NCI-H526 (cell line): ENCODE results near the gene CPVL.

ENCODE experiments used
- DNase-seq, 2 experiments: peaks; one replicate each; lab custom pipeline; 2025; lab: John Stamatoyannopoulos, UW

The CPVL gene

DNA sequence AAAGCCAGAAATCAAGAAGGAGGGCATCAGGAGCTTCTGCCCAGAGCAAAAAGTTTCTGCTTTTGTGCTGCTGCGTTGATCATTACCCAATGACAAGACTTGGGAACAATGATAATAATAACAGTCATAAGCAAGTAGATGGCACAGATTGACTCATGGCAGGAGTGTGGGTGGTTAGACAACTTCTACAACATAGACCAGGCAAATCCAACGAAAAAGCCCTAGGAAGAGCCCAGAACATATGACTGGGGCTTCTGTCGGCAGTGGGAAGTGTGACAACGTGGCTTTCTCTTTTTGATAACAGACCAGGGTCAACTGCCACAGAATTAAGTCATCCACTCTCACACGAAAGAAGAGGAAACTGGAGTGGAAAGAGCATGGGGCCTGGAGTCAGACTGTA lies 102.8 kb downstream of the CPVL start:
- DNase-seq = no peak

DNA sequence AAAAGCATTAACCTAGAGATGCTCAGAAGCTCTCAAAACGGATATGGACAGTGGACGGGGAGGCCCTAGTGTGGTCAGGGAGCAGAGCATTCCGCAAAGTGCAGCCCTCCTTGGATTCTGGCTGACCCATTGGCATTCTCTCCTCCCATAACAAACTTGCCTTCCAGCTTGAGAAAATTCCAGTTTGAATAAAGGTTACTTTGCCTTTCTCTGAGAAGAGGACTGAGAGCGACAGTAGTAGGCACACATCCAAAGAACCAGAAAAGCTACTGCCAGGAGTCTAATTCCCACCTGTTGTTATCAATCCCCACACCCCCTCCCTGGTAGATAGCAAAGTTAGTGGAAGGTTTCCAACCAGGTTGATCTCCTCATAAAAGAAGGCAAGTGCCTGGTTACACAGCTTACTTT lies 103.5 kb downstream of the CPVL start:
- DNase-seq = no peak

GRCh38 chr7:29041991-29042390 lies 104.3 kb downstream of the CPVL start:
- no peak for DNase-seq

- no peak for DNase-seq
Measured at GRCh38 chr7:29040579-29040925, 105.8 kb downstream of the CPVL start.

DNA sequence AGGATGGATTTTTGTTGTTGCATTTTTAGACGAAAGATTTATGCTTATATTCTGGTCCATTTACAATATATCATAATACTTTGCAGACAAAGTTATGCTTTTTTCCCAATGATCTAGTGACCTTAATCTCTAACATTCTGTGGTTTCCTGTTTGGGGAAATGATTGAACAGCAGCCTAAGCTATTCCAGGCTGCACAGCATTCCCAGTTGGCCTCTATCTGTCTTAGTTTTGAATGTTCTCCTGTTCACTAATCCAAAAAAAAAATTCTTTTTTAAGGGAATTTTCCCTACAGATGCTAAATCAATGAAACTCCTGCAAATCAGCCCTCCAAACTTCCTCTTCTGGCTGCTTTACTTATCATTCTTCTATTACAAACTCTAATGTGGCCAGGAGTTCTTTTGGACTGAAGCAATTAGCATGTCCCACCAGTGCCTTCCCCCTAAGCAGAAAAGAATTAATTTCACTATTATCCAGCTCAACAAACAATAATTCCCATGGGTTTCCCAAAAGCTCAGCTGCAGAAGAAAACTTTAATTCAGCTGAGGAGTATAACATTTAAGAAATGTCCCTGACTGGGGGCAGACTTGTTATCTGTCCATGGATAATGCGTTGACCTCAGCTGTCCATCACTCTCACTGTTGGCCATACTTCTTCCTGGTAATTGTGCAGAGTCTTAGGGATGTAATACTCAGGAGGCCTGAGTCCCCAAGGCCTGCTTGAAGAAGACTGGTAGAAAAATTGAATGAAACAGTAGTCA lies 106.3 kb downstream of the CPVL start:
- no peak for DNase-seq

DNA sequence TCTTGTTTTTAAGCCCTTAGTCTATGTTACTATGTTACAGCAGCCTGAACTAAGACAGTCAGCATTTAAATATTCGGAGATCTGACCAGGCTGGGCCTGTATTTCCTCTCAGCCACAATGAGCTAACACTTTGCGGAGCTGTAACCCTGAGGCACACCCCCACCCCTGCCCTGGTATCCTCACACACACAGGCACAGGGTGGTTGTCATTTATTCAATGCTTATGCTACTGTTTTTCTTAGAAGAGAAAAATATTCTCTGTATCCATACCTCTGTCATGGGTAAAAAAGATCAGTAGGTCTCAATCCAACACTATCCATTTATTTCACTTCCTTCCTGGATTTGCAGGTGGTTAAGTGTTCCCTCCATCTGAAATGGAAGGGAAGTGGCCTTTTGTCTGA lies 107.9 kb downstream of the CPVL start:
- DNase-seq = no peak

GRCh38 chr7:29035044-29035740 lies 111.1 kb downstream of the CPVL start:
- no peak for DNase-seq

DNA sequence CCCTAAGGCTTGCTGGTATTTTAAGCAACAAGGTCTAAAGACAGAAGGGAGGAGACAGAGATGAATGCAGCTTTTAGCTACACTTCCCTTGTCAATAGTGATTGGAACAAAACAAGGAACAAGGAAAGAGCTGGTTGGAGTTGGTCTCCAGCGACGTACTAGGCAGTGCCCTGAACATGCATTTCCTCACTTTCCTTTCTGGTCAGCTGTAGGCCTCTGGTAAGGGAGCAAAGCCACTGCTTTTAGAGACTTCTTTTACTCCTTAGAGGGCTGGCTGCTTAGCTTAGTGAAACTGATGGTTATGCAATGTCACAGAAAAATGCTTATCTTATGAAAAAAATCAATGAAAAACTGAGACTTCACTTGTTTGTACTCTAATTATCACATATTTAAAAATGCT lies 112.8 kb downstream of the CPVL start:
- DNase-seq = no peak

GRCh38 chr7:29032146-29032545 lies 114.2 kb downstream of the CPVL start:
- DNase-seq = peak; percentile 35 to 52

GRCh38 chr7:29030781-29031275 lies 115.5 kb downstream of the CPVL start:
- DNase-seq = no peak

DNA sequence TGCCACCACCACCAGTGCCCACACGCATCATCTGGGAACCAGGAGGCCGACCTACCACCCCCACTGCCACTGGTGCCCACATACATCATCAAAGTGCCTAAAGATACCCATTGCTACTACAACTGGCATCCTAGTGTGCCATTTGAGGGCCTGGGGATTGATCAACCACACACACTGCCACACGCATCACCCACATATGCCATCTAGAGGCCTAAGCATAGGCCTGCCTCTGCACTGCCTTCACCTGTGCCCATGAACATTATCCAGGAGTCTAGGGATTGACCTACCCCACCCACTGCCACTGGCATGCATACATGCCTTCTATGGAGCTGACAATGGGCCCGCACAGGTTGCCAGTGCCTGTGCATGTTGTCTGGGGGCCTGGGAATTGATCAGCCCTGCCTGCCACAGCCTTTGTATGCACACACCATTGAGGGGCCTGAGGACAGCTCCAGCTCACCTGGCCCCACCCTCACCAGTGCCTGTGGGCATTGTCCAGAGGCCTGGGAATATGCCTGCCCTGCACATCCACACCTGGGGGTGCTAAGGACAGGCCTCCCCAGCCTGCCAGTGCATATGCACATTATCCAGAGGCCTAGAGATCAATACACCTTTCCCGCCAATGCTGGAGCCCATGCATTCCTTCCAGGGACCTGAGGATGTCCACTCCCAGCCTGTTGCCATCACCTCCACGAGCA lies 123.9 kb downstream of the CPVL start:
- no peak for DNase-seq

DNA sequence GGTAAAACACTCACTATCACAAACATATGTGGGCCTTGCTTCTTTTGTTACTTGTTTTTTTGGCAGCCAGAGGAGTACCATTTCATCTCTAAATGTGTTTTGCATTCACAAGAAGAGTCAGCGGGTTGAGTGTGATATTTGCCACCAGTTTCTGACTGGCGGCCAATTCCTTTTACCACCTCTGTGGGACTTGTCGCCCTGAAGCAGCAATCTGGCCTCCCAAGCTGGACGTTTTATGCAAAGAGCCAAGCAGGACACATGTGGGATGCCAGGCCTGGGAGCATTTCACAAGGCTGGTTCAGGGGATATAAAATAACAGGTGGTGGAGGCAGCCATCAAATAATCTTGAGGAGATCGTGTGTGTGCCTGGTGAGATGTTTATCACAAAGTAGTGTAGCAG lies 126.4 kb downstream of the CPVL start:
- DNase-seq = no peak

- DNase-seq = no peak
Measured at GRCh38 chr7:29019387-29019786, 127.0 kb downstream of the CPVL start.

DNA sequence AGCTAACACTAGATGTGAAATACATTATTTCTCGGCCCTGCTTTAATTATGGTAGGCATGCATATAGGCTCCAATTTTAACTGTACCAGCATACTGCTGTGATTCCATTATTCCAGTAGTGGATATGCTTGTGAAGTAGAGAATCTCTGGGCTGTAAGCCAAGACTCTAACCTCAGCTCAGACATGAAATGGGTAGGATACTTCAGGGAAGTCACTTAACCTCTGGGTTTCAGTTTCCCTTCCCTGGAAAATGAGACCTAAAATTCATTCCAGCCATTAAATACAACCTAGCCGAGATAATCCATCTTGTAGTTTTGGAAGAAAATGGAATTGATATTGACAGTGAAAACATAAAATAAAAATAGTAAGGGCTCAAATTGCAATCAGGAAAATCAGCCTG lies 128.6 kb downstream of the CPVL start:
- DNase-seq = no peak

DNA sequence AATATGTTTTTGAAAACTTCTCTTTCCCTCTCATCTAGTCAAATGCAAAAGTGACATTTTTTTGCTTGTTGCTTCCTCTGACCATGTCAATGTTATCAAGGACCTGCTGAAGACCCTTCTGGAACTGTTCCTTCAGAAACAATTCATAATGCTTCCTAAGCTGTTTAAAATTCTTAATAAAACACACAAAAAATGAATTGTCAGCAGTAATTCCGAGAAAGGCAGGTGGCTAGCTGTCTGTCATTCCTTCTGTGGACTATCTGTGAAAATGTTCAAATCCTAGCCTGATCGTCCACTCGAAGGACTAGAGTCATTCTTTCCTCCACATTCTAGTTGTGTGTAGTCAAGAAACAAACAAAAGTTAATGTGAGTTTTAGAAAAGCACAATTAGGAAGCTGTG lies 131.6 kb downstream of the CPVL start:
- no peak for DNase-seq

GRCh38 chr7:29013931-29014330 lies 132.4 kb downstream of the CPVL start:
- DNase-seq = no peak

GRCh38 chr7:29013082-29013695 lies 133.1 kb downstream of the CPVL start:
- no peak for DNase-seq

GRCh38 chr7:29009947-29010346 lies 136.4 kb downstream of the CPVL start:
- no peak for DNase-seq

DNA sequence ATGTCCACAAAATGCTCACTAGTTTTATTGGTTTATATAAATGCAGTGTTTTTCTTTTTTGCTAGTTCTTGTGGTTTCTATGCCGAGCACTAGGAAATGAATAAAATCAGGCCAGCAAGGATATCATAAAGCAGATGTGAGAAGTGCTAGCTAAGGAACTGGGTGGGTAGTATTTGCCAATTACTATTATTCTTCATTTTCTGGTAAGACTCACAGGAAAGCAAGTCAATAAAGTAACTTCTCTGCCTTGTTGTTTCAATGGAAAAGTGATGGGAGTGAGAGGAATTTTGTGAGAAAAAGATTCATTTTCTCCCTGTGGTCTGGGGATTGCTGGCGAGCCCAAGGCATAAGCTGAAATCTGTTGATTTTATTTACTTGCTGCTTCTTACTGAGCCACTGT lies 137.7 kb downstream of the CPVL start:
- no peak for DNase-seq

GRCh38 chr7:29007127-29007526 lies 139.2 kb downstream of the CPVL start:
- no peak for DNase-seq

DNA sequence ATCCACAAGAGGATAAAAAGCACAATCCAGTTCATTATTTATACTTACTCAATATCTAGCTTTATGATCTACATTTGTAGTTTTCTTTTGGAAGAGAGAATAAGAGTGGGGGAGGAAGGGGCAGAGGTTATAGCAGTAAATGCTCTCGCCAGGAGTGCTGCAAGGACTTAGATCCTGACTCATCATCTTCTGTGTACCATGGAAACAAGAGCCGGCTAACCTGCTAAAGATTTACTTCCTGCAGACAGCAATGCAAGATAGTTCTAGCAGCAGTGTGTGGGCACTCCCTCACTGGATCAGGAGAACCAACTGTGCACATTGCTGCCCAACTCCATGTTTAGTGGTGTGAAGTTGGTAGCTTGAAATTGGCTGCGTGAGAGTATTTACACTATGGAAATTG lies 140.5 kb downstream of the CPVL start:
- DNase-seq = no peak

- DNase-seq = no peak
Measured at GRCh38 chr7:29005406-29005805, 140.9 kb downstream of the CPVL start.

DNA sequence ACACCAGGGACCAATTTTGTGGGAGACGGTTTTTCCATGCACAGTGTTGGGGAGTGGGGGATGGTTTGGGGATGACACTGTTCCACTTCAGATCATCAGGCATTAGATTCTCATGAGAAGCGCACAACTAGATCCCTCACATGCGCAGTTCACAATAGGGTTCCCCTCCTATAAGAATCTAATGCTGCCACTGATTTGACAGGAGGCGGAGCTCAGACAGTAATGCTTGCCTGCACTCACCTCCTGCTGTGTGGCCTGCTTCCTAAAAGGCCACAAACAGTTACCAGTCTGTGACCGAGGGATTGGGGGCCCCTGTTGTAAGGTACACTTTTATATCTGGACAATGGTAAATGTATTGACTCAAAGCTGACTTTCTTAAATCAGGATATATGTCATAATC lies 142.6 kb downstream of the CPVL start:
- no peak for DNase-seq
